K562 (cell line): ENCODE measurements around the gene SLC37A2. TPM values are rescaled to one million over a fixed set of nuclear protein-coding genes. Genes with fewer than 3 reads are reported as not detected.

Source experiments
- ATAC-seq: fragments of 200-7000 bp; cut with Tn5 transposase; 3 replicates; pipeline ENCODE4 v1.9.1; 2020; ENCODE audit warnings: moderate library complexity
- BruUV-seq: library from RNA; stranded (reverse); fragments of 400-500 nt; replicated peaks from 2 replicates; lab custom pipeline; 2021; lab: Mats Ljungman, UMichigan
- CTCF ChIA-PET: fragments of 300-600 bp; formaldehyde crosslinking; extraction: SDS; loops from one replicate; lab custom pipeline; 2021; ENCODE audit warnings: low intra/inter-chr PET ratio; lab: Yijun Ruan, JAX
- POLR2A ChIA-PET: fragments of 300-600, 350-650 bp; sonication (Branson Sonifier 250); formaldehyde crosslinking; extraction: SDS; loops from one replicate; lab custom pipeline; 2021; ENCODE audit warnings: antibody characterized with exemption, inconsistent platforms; lab: Yijun Ruan, JAX
- DNase-seq, 4 experiments: peaks; one replicate each; pipeline versions ENCODE4 v3.0.0 to v3.0.0-alpha.2; 2011 to 2018; ENCODE audit warnings: low spot score in 3 of 4, mixed read lengths in 3 of 4; ENCODE audit errors: extremely low read depth in 1 of 4
- FAIRE-seq: peaks from 2 replicates; lab custom pipeline; 2011; peaks lifted over from hg19 to GRCh38; lab: Jason Lieb, UNC
- H2AFZ ChIP-seq: 2 replicates; pipeline ENCODE4 v1.6.0; 2011; ENCODE audit warnings: low read depth, low read length, control low read depth, inconsistent platforms
- H3K27ac ChIP-seq: fragments of 200-600 bp; 3 replicates; pipeline ENCODE4 v1.8.0; 2011; ENCODE audit warnings: low read depth, mild to moderate bottlenecking, control low read depth, inconsistent platforms, low read length, moderate library complexity, mixed read lengths; ENCODE audit errors: extremely low read depth
- H3K27me3 ChIP-seq, 2 experiments: fragments of 300-600 bp in 1 of 2; 2 replicates in 1 of 2; 3 replicates in 1 of 2; pipeline versions ENCODE4 v1.6.0 to v1.8.0; 2011; ENCODE audit warnings: inconsistent platforms in 2 of 2, low read length in 2 of 2, mild to moderate bottlenecking in 1 of 2, mixed read lengths in 1 of 2, moderate library complexity in 1 of 2; ENCODE audit not compliant: control insufficient read depth in 2 of 2, insufficient read depth in 2 of 2
- H3K36me3 ChIP-seq: fragments of 300-600 bp; 3 replicates; pipeline ENCODE4 v1.8.0; 2011; ENCODE audit warnings: mild to moderate bottlenecking, low read length, inconsistent platforms; ENCODE audit not compliant: control insufficient read depth, insufficient read depth
- H3K4me1 ChIP-seq, 2 experiments: fragments of 200-600 bp in 1 of 2; replicated peaks in 1 of 2; 2 replicates in 1 of 2; 3 replicates in 1 of 2; pipeline versions ENCODE4 v1.5.1 to v1.8.0; 2011; ENCODE audit warnings: inconsistent platforms in 2 of 2, low read length in 2 of 2, mild to moderate bottlenecking in 1 of 2, mixed read lengths in 1 of 2, moderate library complexity in 1 of 2; ENCODE audit not compliant: control insufficient read depth in 2 of 2, insufficient read depth in 2 of 2
- H3K4me2 ChIP-seq: 2 replicates; pipeline ENCODE4 v1.6.1; 2011; ENCODE audit warnings: low read length, control low read depth, inconsistent platforms, mixed read lengths; ENCODE audit not compliant: insufficient read depth
- H3K4me3 ChIP-seq: fragments of 200-600 bp; sonication (generic), shearing (Covaris generic); 2 replicates; pipeline ENCODE4 v1.5.1; 2016; ENCODE audit warnings: control low read depth, inconsistent platforms
- H3K79me2 ChIP-seq: fragments of 200-600 bp; 3 replicates; pipeline ENCODE4 v1.8.0; 2011; ENCODE audit warnings: low read length, inconsistent platforms; ENCODE audit not compliant: control insufficient read depth, insufficient read depth
- H3K9ac ChIP-seq, 2 experiments: 2 replicates each; pipeline versions ENCODE4 v1.6.0 to v1.6.1; 2011; ENCODE audit warnings: low read depth in 2 of 2, low read length in 2 of 2, control low read depth in 1 of 2, inconsistent platforms in 1 of 2, mild to moderate bottlenecking in 1 of 2, mixed read lengths in 1 of 2; ENCODE audit not compliant: insufficient read depth in 1 of 2
- H3K9me1 ChIP-seq: one replicate; pipeline ENCODE4 v1.6.0; 2011; ENCODE audit warnings: inconsistent platforms, mild to moderate bottlenecking, low read length, moderate library complexity; ENCODE audit not compliant: control insufficient read depth, insufficient read depth
- H3K9me3 ChIP-seq: replicated peaks from 2 replicates; pipeline ENCODE4 v1.5.1; 2011; ENCODE audit warnings: low read depth, low read length, inconsistent platforms; ENCODE audit not compliant: control insufficient read depth, insufficient read depth
- H4K20me1 ChIP-seq: replicated peaks from 2 replicates; pipeline ENCODE4 v1.6.1; 2011; ENCODE audit warnings: low read length, inconsistent platforms, mixed read lengths; ENCODE audit not compliant: control insufficient read depth, insufficient read depth
- ETV1 ChIP-seq: fragments of 450-650 bp; conservative IDR thresholded peaks from 2 replicates; pipeline ENCODE4 v1.6.1; 2016; ENCODE audit warnings: missing genetic modification characterization, control low read depth, low read depth, missing compliant biosample characterization
- EZH2 ChIP-seq: IDR thresholded peaks from 2 replicates; pipeline ENCODE4 v1.6.1; 2012; ENCODE audit warnings: low read depth, mild to moderate bottlenecking, inconsistent platforms, low read length, borderline replicate concordance
- L3MBTL2 ChIP-seq: fragments of 450-650 bp; IDR thresholded peaks from 2 replicates; pipeline ENCODE4 v1.6.1; 2016; ENCODE audit warnings: mild to moderate bottlenecking, moderate library complexity
- ZNF79 ChIP-seq: fragments of 250-450 bp; sonication (Bioruptor Pico); IDR thresholded peaks from 2 replicates; pipeline ENCODE4 v1.4.0; 2020; ENCODE audit warnings: low read depth, mild to moderate bottlenecking, moderate library complexity
- WGBS: fragments of 100-300 bp; shearing (Covaris generic); methylation state at CpG from one replicate; pipeline ENCODE4 v1.1.6; 2016; ENCODE audit warnings: low coverage, mixed read lengths; ENCODE audit not compliant: insufficient coverage; ENCODE audit errors: missing lambda C conversion rate; 5-methylcytosine and 5-hydroxymethylcytosine counted together
- in situ Hi-C: fragments of 300-500 bp; cut with MboI; formaldehyde crosslinking; loops from 4 replicates; pipeline ENCODE4 v1.15.0; 2018; ENCODE audit warnings: inconsistent platforms, mixed read lengths
- intact Hi-C: fragments of 100-400 bp; cut with micrococcal nuclease; formaldehyde crosslinking; loops from 2 replicates; pipeline ENCODE4 v1.14.2; 2022
- polyA plus RNA-seq, 8 experiments: library from polyadenylated mRNA; depleted of rRNA in 4 of 8; stranded (reverse) in 5 of 8; unstranded in 3 of 8; fragments of >200 nt; fragmentation: Nextera tagmentation in 2 of 8; fragmentation: Illumina TruSeq in 1 of 8; extraction: Ambion mirVana in 2 of 8; extraction: Trizol in 1 of 8; gene quantifications; 2 replicates each; pipeline versions ENCODE4 v1.2.1 to v1.2.3, GENCODE V29; 2011 to 2014; ENCODE audit warnings: inconsistent platforms in 1 of 8, missing spikeins in 1 of 8
- total RNA-seq, 7 experiments: library from RNA; depleted of rRNA in 6 of 7; stranded (reverse); fragments of >200 nt in 6 of 7; fragmentation: Illumina TruSeq in 2 of 7; extraction: Trizol in 2 of 7; gene quantifications; 2 replicates each; pipeline versions ENCODE4 v1.2.1 to v1.2.3, GENCODE V29; 2011 to 2021; ENCODE audit warnings: low replicate concordance in 1 of 7
- TF ChIP-seq, protein P1 (sequence below), 2 experiments: fragments of 450-650 bp in 1 of 2; IDR thresholded peaks; 2 replicates each; pipeline ENCODE4 v1.6.1; 2011 to 2017; ENCODE audit warnings: low read depth in 2 of 2, antibody characterized with exemption in 1 of 2, borderline replicate concordance in 1 of 2, low read length in 1 of 2, mild to moderate bottlenecking in 1 of 2, mixed read lengths in 1 of 2; ENCODE audit not compliant: control insufficient read depth in 1 of 2
- TF ChIP-seq, protein P2 (sequence below): sonication (generic); formaldehyde crosslinking; IDR thresholded peaks from 2 replicates; pipeline ENCODE4 v1.8.1; 2023; ENCODE audit warnings: mild to moderate bottlenecking, missing genetic modification reagents

SLC37A2 gene
- total and polyA plus RNA-seq, 9 of the 15 experiments (the other 6 are each of a cell fraction or from before 2014, with no cell fraction given), result 0.01 to 1.2 (median 0.52) TPM

DNA sequence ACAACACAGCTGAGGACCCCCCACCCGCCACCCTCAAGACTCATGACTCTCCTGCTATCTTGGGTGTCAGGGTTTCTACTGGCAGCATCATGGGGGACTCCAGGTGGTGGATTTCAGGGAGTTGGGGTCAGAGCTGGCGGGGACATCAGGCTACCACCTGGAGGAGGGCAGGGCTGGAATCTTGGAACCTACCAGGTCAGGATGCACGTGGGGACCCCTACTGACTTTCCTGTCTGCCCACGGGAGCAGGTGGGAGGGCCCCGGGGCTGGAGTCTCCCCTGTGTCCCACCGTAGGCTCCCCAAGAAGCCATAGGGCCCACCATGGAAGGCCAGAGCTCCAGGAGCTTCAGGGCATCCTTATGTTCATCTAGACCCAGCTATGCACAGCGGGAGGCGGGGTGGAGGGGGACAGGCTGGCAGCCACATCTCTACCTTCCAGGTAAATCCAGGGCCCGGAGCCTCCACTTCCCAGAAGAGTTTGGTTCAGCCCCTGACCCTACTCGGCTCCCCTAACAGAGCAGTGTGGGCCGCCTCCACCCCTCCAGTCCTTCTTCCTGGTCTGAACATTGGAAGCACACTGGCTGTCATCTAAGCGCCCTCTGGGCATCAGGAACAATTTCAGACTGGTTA lies 10.0 kb downstream of the SLC37A2 start:
- H4K20me1 ChIP-seq, result no peaks in the 10 kb centered on the region
- no TSS peak for BruUV-seq
- no peak overlapping the region for H3K9ac ChIP-seq
- ATAC-seq (no peak), DNase-seq (no peak), FAIRE-seq (no peak)
- no peak overlapping the region for H3K4me3 ChIP-seq
- WGBS, result 85% methylated on average over 12 of the region's 12 CpGs
- no peak for TF ChIP-seq ETV1 (tag)
- TF ChIP-seq, protein P1, sequence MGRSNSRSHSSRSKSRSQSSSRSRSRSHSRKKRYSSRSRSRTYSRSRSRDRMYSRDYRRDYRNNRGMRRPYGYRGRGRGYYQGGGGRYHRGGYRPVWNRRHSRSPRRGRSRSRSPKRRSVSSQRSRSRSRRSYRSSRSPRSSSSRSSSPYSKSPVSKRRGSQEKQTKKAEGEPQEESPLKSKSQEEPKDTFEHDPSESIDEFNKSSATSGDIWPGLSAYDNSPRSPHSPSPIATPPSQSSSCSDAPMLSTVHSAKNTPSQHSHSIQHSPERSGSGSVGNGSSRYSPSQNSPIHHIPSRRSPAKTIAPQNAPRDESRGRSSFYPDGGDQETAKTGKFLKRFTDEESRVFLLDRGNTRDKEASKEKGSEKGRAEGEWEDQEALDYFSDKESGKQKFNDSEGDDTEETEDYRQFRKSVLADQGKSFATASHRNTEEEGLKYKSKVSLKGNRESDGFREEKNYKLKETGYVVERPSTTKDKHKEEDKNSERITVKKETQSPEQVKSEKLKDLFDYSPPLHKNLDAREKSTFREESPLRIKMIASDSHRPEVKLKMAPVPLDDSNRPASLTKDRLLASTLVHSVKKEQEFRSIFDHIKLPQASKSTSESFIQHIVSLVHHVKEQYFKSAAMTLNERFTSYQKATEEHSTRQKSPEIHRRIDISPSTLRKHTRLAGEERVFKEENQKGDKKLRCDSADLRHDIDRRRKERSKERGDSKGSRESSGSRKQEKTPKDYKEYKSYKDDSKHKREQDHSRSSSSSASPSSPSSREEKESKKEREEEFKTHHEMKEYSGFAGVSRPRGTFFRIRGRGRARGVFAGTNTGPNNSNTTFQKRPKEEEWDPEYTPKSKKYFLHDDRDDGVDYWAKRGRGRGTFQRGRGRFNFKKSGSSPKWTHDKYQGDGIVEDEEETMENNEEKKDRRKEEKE (IDR thresholded peaks at IDR 0.05; ENCODE audit: borderline replicate concordance in 1 of 2, control insufficient read depth in 1 of 2, low read depth in 2 of 2, low read length in 1 of 2), result no peak
- TF ChIP-seq, protein P2, sequence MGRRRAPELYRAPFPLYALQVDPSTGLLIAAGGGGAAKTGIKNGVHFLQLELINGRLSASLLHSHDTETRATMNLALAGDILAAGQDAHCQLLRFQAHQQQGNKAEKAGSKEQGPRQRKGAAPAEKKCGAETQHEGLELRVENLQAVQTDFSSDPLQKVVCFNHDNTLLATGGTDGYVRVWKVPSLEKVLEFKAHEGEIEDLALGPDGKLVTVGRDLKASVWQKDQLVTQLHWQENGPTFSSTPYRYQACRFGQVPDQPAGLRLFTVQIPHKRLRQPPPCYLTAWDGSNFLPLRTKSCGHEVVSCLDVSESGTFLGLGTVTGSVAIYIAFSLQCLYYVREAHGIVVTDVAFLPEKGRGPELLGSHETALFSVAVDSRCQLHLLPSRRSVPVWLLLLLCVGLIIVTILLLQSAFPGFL (CRISPR knock-in tag), result no peak
- no peak for TF ChIP-seq EZH2
- no peak for TF ChIP-seq ZNF79
- no peak for TF ChIP-seq L3MBTL2
- H3K9me3 ChIP-seq, result no peaks in the 10 kb centered on the region
- H3K27ac ChIP-seq, result no peak overlapping the region
- CTCF ChIA-PET, result no interaction called here
- H3K9me1 ChIP-seq, result peaks cover 5% of the 10 kb centered on the region
- no peak overlapping the region for H2AFZ ChIP-seq
- in situ Hi-C loops, result no loop called here
- POLR2A ChIA-PET, result no interaction called here
- H3K36me3 ChIP-seq, result no peaks in the 10 kb centered on the region
- intact Hi-C loops, result no loop called here
- H3K4me2 ChIP-seq, result no peak overlapping the region
- no peaks in the 10 kb centered on the region for H3K79me2 ChIP-seq
- H3K4me1 ChIP-seq, result peaks cover 64 to 68% of the 10 kb centered on the region in 2 experiments
- H3K27me3 ChIP-seq, result no peaks in the 10 kb centered on the region
